ENCODE data around the gene UIMC1. TPM values are rescaled to one million over a fixed set of nuclear protein-coding genes. Genes with fewer than 3 reads are reported as not detected.
A peak's percentile ranks its signal among the peaks of the same experiment; 100 is the strongest.

The UIMC1 gene
- total RNA-seq, 4 donors from 2014 or later, result 19.2 to 37.3 (median 23.2) TPM

- no peaks in the 10 kb centered on the region for H3K36me3 ChIP-seq
- no peaks in the 10 kb centered on the region for H3K4me1 ChIP-seq
- peak in 1 of 2 donors; percentile 20 for DNase-seq (ENCODE audit: low spot score in 2 of 2)
- no peaks in the 10 kb centered on the region for H3K27me3 ChIP-seq
- no peak overlapping the region for H3K27ac ChIP-seq
- TF ChIP-seq EP300 (IDR thresholded peaks at IDR 0.05) (no peak), POLR2AphosphoS5 (IDR thresholded peaks at IDR 0.05) (no peak), POLR2A (IDR thresholded peaks at IDR 0.05) (no peak)
- TF ChIP-seq, protein P1, sequence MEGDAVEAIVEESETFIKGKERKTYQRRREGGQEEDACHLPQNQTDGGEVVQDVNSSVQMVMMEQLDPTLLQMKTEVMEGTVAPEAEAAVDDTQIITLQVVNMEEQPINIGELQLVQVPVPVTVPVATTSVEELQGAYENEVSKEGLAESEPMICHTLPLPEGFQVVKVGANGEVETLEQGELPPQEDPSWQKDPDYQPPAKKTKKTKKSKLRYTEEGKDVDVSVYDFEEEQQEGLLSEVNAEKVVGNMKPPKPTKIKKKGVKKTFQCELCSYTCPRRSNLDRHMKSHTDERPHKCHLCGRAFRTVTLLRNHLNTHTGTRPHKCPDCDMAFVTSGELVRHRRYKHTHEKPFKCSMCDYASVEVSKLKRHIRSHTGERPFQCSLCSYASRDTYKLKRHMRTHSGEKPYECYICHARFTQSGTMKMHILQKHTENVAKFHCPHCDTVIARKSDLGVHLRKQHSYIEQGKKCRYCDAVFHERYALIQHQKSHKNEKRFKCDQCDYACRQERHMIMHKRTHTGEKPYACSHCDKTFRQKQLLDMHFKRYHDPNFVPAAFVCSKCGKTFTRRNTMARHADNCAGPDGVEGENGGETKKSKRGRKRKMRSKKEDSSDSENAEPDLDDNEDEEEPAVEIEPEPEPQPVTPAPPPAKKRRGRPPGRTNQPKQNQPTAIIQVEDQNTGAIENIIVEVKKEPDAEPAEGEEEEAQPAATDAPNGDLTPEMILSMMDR (IDR thresholded peaks at IDR 0.05), result no peak
- no peaks in the 10 kb centered on the region for H3K9me3 ChIP-seq
- no peak overlapping the region for H3K4me3 ChIP-seq
- 79% methylated on average over 9 of the region's 9 CpGs for WGBS
Measured at GRCh38 chr5:176890455-176891330, 115.9 kb downstream of the UIMC1 start.

DNA sequence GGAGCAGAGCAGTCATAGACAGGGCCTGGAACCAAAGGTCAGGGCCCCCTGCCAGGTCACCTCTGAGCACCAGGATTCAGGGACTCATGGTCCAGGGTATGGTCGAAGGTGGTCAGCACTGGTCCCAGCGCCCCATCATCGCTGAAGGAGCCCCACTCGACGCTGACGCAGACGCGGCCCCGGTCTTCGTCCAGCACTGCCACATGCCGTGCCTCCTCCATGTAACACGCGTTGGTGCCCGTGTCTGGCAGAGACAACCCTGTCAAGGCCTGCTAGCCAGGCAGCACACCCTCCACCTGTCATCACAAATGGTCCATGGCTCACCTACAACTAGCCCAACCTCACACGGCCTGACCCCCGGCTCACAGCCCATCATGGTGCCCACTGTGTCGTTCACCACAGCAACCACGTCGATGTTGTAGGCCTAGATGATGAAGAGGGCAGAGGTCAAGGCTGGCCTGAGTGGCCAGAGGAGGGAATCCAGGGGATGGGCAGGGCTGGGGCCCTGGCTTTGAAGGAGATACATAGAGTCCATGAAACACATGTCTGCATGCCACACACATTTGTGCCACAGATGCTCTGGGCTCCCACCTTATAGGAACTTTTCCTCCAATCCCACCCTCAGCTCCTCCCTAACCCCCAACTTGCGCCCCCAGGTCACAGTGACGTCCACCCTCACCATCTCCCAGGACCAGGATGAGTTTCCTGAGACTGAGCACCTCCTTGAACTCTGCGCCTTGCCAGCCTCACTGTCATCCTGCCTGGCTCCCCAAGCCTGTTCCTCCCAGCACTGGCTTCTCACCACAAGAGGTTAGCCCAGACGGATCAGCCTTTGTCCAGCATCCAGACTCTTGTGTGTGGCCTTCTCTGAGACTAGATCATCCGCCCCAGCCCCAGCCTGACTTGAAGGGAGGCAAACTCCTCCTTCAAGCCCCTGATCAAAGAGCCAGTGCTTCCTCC, 117.0 kb downstream of the UIMC1 start:
- no peak for TF ChIP-seq POLR2A (IDR thresholded peaks at IDR 0.05)
- no peak for TF ChIP-seq POLR2AphosphoS5 (IDR thresholded peaks at IDR 0.05)
- no peak for TF ChIP-seq EP300 (IDR thresholded peaks at IDR 0.05)
- TF ChIP-seq, protein P1 (IDR thresholded peaks at IDR 0.05), result no peak
- 83% methylated on average over 16 of the region's 24 CpGs for WGBS
- Histone ChIP-seq H3K4me1 (no peaks in the 10 kb centered on the region), H3K4me3 (no peak overlapping the region), H3K27me3 (no peaks in the 10 kb centered on the region), H3K9me3 (no peaks in the 10 kb centered on the region), H3K36me3 (no peaks in the 10 kb centered on the region), H3K27ac (no peak overlapping the region)
- DNase-seq (ENCODE audit: low spot score in 2 of 2), result peak in 1 of 2 donors; percentile 72

- WGBS, result no CpG with 5 or more reads among the region's 1 CpG
- Histone ChIP-seq H3K27ac (no peak overlapping the region), H3K36me3 (no peaks in the 10 kb centered on the region), H3K9me3 (no peaks in the 10 kb centered on the region), H3K4me3 (no peak overlapping the region), H3K27me3 (no peaks in the 10 kb centered on the region), H3K4me1 (no peaks in the 10 kb centered on the region)
- no peak for TF ChIP-seq POLR2A (IDR thresholded peaks at IDR 0.05)
- no peak for TF ChIP-seq POLR2AphosphoS5 (IDR thresholded peaks at IDR 0.05)
- TF ChIP-seq, protein P1 (IDR thresholded peaks at IDR 0.05), result no peak
- TF ChIP-seq EP300 (IDR thresholded peaks at IDR 0.05), result no peak
- no peak for DNase-seq (ENCODE audit: low spot score in 2 of 2)
Measured at GRCh38 chr5:176888865-176889165, 117.8 kb downstream of the UIMC1 start.

GRCh38 chr5:176888016-176888864, 118.3 kb downstream of the UIMC1 start:
- Histone ChIP-seq H3K9me3 (no peaks in the 10 kb centered on the region), H3K4me3 (no peak overlapping the region), H3K27me3 (no peaks in the 10 kb centered on the region), H3K4me1 (no peaks in the 10 kb centered on the region), H3K36me3 (no peaks in the 10 kb centered on the region), H3K27ac (no peak overlapping the region)
- 85% methylated on average over 10 of the region's 27 CpGs for WGBS
- DNase-seq (ENCODE audit: low spot score in 2 of 2), result peak; percentile 50 to 68
- TF ChIP-seq, protein P1 (IDR thresholded peaks at IDR 0.05), result no peak
- TF ChIP-seq EP300 (IDR thresholded peaks at IDR 0.05) (no peak), POLR2AphosphoS5 (IDR thresholded peaks at IDR 0.05) (no peak), POLR2A (IDR thresholded peaks at IDR 0.05) (no peak)
